22Rv1 (cell line): ENCODE measurements around the gene FBXO41.

ENCODE experiments used
- ZFX ChIP-seq: fragments of 450-650 bp; IDR thresholded peaks from 2 replicates; pipeline ENCODE4 v1.6.1; 2017; ENCODE audit warnings: antibody characterized with exemption, borderline replicate concordance
- TF ChIP-seq, protein P1 (sequence below): fragments of 450-650 bp; IDR thresholded peaks from 2 replicates; pipeline ENCODE4 v1.5.1; 2017; ENCODE audit warnings: mild to moderate bottlenecking

DNA sequence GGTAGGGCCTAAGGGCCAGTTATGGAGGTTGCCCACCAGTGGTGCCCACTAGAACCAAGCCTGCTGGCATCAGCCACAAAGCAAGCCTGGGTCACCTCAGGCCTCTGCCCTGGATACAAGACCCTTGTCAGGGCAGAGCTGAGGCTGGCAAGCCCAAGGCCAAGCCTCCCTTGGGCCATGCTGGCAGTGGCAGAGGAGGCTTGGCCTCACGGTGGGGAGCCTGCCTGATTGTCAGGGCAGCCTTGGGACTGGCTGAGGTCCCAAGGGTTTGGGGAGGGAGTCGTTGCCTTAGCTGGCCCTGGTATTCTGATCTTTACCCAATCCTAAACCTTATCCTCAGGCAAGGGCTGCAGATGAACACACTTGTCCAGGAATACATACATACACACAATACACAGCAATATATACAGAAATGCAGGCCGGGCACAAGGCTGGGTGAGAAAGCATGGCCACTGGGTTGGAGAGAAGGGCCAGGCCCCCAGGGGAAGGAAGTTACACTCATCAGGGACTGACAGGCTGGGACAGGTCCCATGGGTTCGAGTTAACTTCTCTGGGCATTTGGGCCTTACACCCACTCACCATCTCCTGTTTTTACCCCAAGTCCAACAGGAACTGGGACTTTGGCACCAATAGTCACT lies 29.2 kb downstream of the FBXO41 start:
- TF ChIP-seq, protein P1, sequence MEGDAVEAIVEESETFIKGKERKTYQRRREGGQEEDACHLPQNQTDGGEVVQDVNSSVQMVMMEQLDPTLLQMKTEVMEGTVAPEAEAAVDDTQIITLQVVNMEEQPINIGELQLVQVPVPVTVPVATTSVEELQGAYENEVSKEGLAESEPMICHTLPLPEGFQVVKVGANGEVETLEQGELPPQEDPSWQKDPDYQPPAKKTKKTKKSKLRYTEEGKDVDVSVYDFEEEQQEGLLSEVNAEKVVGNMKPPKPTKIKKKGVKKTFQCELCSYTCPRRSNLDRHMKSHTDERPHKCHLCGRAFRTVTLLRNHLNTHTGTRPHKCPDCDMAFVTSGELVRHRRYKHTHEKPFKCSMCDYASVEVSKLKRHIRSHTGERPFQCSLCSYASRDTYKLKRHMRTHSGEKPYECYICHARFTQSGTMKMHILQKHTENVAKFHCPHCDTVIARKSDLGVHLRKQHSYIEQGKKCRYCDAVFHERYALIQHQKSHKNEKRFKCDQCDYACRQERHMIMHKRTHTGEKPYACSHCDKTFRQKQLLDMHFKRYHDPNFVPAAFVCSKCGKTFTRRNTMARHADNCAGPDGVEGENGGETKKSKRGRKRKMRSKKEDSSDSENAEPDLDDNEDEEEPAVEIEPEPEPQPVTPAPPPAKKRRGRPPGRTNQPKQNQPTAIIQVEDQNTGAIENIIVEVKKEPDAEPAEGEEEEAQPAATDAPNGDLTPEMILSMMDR, result no peak
- no peak for TF ChIP-seq ZFX
